Uterus (tissue), 2 donors: ENCODE measurements around the gene ADAM10.

ENCODE experiments used
- POLR2A ChIP-seq, 2 donors: fragments of 450-650 bp; IDR thresholded peaks; one replicate each; pipeline ENCODE4 v1.6.1; 2016; ENCODE audit warnings: antibody characterized with exemption in 2 of 2, mild to moderate bottlenecking in 1 of 2, moderate library complexity in 1 of 2
- TF ChIP-seq, protein P1 (sequence below), 4 experiments: fragments of 200-600 bp in 2 of 4; fragments of 450-650 bp in 2 of 4; sonication (generic) in 2 of 4; IDR thresholded peaks; one replicate each; pipeline ENCODE4 v1.5.1; 2016 to 2019; ENCODE audit warnings: antibody characterized with exemption in 4 of 4, mild to moderate bottlenecking in 2 of 4, moderate library complexity in 1 of 4

DNA sequence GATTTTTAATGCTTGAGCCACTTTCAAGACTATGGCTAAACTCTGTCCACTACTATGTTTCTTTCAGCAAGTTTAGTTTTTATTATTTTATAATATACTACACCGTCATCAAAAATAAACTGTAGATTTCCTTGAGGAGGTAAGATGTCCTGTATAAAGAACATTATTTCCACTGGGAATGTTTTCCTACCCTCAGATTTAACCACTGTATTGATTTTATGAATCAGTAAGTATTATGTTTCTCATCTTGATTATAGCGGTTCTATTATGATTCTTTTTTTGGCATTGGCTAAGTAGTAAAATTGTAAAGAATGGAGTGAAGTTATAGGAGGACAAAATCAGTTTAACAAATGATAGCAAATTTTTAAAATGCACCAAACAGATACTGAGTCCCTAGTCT is 44.4 kb downstream of the ADAM10 start:
- TF ChIP-seq, protein P1, sequence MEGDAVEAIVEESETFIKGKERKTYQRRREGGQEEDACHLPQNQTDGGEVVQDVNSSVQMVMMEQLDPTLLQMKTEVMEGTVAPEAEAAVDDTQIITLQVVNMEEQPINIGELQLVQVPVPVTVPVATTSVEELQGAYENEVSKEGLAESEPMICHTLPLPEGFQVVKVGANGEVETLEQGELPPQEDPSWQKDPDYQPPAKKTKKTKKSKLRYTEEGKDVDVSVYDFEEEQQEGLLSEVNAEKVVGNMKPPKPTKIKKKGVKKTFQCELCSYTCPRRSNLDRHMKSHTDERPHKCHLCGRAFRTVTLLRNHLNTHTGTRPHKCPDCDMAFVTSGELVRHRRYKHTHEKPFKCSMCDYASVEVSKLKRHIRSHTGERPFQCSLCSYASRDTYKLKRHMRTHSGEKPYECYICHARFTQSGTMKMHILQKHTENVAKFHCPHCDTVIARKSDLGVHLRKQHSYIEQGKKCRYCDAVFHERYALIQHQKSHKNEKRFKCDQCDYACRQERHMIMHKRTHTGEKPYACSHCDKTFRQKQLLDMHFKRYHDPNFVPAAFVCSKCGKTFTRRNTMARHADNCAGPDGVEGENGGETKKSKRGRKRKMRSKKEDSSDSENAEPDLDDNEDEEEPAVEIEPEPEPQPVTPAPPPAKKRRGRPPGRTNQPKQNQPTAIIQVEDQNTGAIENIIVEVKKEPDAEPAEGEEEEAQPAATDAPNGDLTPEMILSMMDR (IDR thresholded peaks at IDR 0.05): no peak
- TF ChIP-seq POLR2A (IDR thresholded peaks at IDR 0.05): no peak
